Measurements from ENCODE around the gene MIA2. TPM values are rescaled to one million over a fixed set of nuclear protein-coding genes. Genes with fewer than 3 reads are reported as not detected.
A peak's percentile ranks its signal among the peaks of the same experiment; 100 is the strongest.

MIA2 gene, protein sequence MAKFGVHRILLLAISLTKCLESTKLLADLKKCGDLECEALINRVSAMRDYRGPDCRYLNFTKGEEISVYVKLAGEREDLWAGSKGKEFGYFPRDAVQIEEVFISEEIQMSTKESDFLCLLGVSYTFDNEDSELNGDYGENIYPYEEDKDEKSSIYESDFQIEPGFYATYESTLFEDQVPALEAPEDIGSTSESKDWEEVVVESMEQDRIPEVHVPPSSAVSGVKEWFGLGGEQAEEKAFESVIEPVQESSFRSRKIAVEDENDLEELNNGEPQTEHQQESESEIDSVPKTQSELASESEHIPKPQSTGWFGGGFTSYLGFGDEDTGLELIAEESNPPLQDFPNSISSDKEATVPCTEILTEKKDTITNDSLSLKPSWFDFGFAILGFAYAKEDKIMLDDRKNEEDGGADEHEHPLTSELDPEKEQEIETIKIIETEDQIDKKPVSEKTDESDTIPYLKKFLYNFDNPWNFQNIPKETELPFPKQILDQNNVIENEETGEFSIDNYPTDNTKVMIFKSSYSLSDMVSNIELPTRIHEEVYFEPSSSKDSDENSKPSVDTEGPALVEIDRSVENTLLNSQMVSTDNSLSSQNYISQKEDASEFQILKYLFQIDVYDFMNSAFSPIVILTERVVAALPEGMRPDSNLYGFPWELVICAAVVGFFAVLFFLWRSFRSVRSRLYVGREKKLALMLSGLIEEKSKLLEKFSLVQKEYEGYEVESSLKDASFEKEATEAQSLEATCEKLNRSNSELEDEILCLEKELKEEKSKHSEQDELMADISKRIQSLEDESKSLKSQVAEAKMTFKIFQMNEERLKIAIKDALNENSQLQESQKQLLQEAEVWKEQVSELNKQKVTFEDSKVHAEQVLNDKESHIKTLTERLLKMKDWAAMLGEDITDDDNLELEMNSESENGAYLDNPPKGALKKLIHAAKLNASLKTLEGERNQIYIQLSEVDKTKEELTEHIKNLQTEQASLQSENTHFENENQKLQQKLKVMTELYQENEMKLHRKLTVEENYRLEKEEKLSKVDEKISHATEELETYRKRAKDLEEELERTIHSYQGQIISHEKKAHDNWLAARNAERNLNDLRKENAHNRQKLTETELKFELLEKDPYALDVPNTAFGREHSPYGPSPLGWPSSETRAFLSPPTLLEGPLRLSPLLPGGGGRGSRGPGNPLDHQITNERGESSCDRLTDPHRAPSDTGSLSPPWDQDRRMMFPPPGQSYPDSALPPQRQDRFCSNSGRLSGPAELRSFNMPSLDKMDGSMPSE (N-terminal part only)
- total RNA-seq (ENCODE audit: unreplicated experiment) = 19.8 TPM
- long read RNA-seq, partial matches to known transcripts = 2 of 11 reads
- long read RNA-seq, other reads (novel, unspliced or antisense) = 9 of 11 reads

DNA sequence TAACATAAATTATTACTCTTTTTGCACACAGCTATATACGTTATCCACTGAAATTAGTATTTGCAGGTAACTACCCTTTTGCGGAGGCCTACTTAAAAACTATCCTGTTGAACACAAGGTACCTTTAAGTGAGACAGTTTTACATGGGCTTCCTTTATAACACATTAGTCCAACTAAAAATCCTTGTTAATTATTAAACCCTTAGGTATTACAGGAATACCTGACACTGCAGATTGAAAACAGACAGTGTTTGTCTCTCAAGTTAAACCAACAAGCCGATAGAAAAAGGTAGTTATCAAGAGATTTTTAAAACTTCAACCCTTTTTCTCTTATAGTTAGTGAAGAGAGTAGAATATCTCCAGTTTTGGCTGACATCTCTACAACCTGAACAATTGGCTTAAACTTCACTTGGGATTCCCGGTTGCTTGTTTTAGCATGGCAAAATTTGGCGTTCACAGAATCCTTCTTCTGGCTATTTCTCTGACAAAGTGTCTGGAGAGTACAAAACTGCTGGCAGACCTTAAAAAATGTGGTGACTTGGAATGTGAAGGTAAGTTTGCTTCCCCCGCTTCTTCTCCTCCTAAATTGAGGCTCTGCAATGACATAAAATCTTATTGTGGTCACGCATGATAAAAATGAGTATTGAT is at the start of gene MIA2:
MIA2 (plus strand) TSS at position 236 of the 647 bp plus-strand sequence; CDS start at position 436, 200 bp downstream.
- Mint-ChIP-seq H3K4me3 (ENCODE audit: unreplicated experiment) (no peak within 1 kb of the TSS), H3K4me1 (ENCODE audit: unreplicated experiment) (peaks cover 16% of the 10 kb centered on the region), H3K9me3 (ENCODE audit: unreplicated experiment) (no peaks in the 10 kb centered on the region), H3K27ac (ENCODE audit: unreplicated experiment) (no peak within 1 kb of the TSS), H3K27me3 (ENCODE audit: unreplicated experiment) (peaks cover 2% of the 10 kb centered on the region), H3K36me3 (ENCODE audit: low read depth, unreplicated experiment) (no peaks in the 10 kb centered on the region)
- TF ChIP-seq, protein P1, sequence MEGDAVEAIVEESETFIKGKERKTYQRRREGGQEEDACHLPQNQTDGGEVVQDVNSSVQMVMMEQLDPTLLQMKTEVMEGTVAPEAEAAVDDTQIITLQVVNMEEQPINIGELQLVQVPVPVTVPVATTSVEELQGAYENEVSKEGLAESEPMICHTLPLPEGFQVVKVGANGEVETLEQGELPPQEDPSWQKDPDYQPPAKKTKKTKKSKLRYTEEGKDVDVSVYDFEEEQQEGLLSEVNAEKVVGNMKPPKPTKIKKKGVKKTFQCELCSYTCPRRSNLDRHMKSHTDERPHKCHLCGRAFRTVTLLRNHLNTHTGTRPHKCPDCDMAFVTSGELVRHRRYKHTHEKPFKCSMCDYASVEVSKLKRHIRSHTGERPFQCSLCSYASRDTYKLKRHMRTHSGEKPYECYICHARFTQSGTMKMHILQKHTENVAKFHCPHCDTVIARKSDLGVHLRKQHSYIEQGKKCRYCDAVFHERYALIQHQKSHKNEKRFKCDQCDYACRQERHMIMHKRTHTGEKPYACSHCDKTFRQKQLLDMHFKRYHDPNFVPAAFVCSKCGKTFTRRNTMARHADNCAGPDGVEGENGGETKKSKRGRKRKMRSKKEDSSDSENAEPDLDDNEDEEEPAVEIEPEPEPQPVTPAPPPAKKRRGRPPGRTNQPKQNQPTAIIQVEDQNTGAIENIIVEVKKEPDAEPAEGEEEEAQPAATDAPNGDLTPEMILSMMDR (IDR thresholded peaks at IDR 0.05; ENCODE audit: unreplicated experiment) = no peak
- no peak for DNase-seq (ENCODE audit: low spot score)

DNA sequence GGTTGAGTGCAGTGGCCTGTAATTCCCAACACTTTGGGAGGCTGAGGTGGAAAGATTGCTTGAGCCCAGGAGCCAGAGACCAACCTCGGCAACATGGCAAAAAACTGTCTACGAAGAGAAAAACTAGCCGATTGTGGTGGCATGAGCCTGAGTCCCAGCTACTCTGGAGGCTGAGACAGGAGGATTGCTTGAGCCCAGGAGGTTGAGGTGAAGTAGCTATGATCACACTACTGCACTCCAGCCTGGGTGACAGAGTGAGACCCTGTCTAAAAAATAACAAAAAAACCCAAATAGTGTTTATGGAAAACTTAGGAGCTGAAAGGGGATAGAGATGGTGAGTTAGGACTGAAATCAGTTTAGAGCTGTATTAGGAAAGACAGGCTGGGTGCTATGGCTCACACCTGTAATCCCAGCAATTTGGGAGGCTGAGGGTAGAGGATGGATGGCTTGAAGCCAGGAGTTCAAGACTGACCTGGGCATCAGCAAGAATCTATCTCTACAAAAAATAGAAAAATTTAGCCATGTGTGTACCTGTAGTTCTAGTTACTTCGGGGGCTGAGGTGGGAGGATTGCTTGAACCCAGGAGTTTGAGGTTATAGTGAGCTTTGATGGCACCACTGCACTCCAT is 49.0 kb upstream of the MIA2 start:
- peak overlapping the region; percentile 48 for H3K27ac Mint-ChIP-seq (ENCODE audit: unreplicated experiment)
- peak overlapping the region; percentile 57 for H3K4me3 Mint-ChIP-seq (ENCODE audit: unreplicated experiment)
- H3K4me1 Mint-ChIP-seq (ENCODE audit: unreplicated experiment) = peaks cover 25% of the 10 kb centered on the region
- no peaks in the 10 kb centered on the region for H3K27me3 Mint-ChIP-seq (ENCODE audit: unreplicated experiment)
- no peaks in the 10 kb centered on the region for H3K9me3 Mint-ChIP-seq (ENCODE audit: unreplicated experiment)
- TF ChIP-seq, protein P1 (IDR thresholded peaks at IDR 0.05; ENCODE audit: unreplicated experiment) = no peak
- DNase-seq (ENCODE audit: low spot score) = no peak
- H3K36me3 Mint-ChIP-seq (ENCODE audit: low read depth, unreplicated experiment) = peaks cover 30% of the 10 kb centered on the region

DNA sequence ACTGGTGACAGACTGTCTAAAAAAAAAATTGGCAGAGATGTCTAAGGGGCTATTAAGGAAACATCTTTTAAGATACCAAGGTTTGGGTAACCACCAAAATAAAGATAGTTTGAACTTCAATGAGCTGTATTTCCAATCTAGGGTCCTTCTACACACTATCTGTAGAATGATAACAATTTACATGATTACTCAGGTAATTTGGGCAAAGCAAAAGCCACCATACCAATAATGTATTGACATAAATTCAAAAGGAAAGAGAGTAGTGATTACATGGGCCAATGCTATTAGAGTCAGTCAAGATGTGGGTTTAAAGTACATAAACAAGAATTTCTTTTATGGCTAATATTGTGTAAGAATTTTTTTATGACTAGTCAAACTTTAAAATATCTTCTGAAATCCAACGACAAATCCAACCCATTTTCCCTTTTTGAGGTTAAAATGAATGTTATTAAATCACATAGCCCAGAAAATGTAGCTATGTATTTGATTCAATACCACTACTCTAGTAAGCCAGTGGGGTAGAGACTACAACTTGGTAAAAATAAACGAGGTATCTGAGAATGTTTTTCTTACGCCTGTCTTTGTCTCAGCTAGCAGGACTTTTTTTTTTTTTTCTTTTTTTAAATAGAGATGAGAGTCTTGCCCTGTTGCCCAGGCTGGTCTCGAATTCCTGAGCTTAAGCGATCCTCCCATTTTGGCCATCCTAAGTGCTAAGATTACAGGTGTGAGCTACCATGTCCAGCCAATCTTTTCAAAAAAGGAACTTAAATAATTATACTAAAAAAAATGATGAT is 48.3 kb upstream of the MIA2 start:
- Mint-ChIP-seq H3K4me3 (ENCODE audit: unreplicated experiment) (no peak overlapping the region), H3K9me3 (ENCODE audit: unreplicated experiment) (no peaks in the 10 kb centered on the region), H3K36me3 (ENCODE audit: low read depth, unreplicated experiment) (peaks cover 28% of the 10 kb centered on the region), H3K4me1 (ENCODE audit: unreplicated experiment) (peaks cover 22% of the 10 kb centered on the region), H3K27me3 (ENCODE audit: unreplicated experiment) (no peaks in the 10 kb centered on the region), H3K27ac (ENCODE audit: unreplicated experiment) (peak overlapping the region; percentile 44)
- TF ChIP-seq, protein P1 (IDR thresholded peaks at IDR 0.05; ENCODE audit: unreplicated experiment) = no peak
- DNase-seq (ENCODE audit: low spot score) = no peak

Data from endothelial cell (in vitro differentiated cells).